ENCODE data around the gene BANP. TPM values are rescaled to one million over a fixed set of nuclear protein-coding genes. Genes with fewer than 3 reads are reported as not detected.

The BANP gene
- total RNA-seq, 5 donors from 2014 or later (not counting 1 experiment from before 2014, with no cell fraction given), result 57.1 to 81.9 (median 69.4) TPM

DNA sequence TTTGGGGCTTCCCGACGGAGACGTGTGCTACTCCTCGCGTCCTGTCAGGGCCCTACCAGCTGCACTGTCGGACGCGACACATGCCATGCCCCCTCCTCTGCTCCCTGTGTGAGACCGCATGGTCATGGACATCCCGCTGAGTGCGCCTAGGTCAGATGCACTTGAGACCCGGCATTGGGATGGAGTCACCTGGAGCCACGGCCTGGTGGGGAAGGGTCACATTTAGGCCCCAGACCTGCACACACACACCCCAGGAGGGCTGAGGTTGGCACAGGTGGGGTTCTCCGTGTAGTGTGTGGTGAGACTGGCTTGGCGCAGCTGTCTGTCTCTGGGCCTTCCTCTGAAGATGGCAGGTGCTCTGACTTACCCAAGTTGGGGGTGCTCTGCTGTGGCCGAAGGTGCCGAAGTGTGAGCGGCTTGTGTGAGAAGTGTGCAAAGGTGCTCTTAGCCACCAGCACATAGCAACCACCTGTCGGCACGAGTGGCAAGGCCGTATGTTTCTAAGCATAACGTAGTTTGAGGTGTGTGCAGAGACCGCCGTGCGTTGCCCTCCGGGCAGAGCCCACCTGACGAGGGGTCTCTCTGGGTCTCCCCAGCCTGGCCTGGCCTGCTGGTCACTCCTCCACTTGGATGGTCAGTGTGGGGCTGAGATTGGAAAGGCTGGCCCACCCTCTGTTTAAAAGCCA, 108.6 kb downstream of the BANP start:
- Mint-ChIP-seq H3K4me3 (no peak overlapping the region), H3K9me3 (no peaks in the 10 kb centered on the region), H3K4me1 (no peaks in the 10 kb centered on the region), H3K36me3 (peaks cover 21% of the 10 kb centered on the region), H3K27ac (no peak overlapping the region), H3K27me3 (no peaks in the 10 kb centered on the region)
- ChIA-PET CTCF (no interaction called here), POLR2A (no interaction called here)
- Histone ChIP-seq H3K27me3 (replicated peaks in 1 of 2; ENCODE audit: control insufficient read depth in 2 of 2, extremely low read depth in 1 of 2, insufficient read depth in 2 of 2, low read length in 1 of 2) (no peaks in the 10 kb centered on the region), H3K27ac (ENCODE audit: low read length) (no peak overlapping the region), H3K36me3 (ENCODE audit: control insufficient read depth in 2 of 2, extremely low read depth in 1 of 2, insufficient read depth in 1 of 2, low read length in 1 of 2) (peaks cover 12 to 49% of the 10 kb centered on the region in 2 donors), H3K4me3 (ENCODE audit: control insufficient read depth in 1 of 2, extremely low read depth in 1 of 2, low read length in 1 of 2) (no peak overlapping the region), H3K9me3 (no peaks in the 10 kb centered on the region), H3K4me1 (ENCODE audit: control insufficient read depth in 1 of 2, extremely low read depth in 1 of 2, insufficient read depth in 2 of 2, low read length in 2 of 2) (no peaks in the 10 kb centered on the region)
- no peak for ATAC-seq (replicated peaks in 1 of 4)
- 96% methylated on average over 23 of the region's 27 CpGs for WGBS (ENCODE audit: insufficient coverage)
- no peak for DNase-seq

- Mint-ChIP-seq H3K4me1 (no peaks in the 10 kb centered on the region), H3K27ac (no peak overlapping the region), H3K9me3 (no peaks in the 10 kb centered on the region), H3K27me3 (no peaks in the 10 kb centered on the region), H3K36me3 (peaks cover 21% of the 10 kb centered on the region), H3K4me3 (no peak overlapping the region)
- Histone ChIP-seq H3K27me3 (replicated peaks in 1 of 2; ENCODE audit: control insufficient read depth in 2 of 2, extremely low read depth in 1 of 2, insufficient read depth in 2 of 2, low read length in 1 of 2) (no peaks in the 10 kb centered on the region), H3K9me3 (no peaks in the 10 kb centered on the region), H3K27ac (ENCODE audit: low read length) (no peak overlapping the region), H3K4me1 (ENCODE audit: control insufficient read depth in 1 of 2, extremely low read depth in 1 of 2, insufficient read depth in 2 of 2, low read length in 2 of 2) (no peaks in the 10 kb centered on the region), H3K36me3 (ENCODE audit: control insufficient read depth in 2 of 2, extremely low read depth in 1 of 2, insufficient read depth in 1 of 2, low read length in 1 of 2) (peaks cover 12 to 55% of the 10 kb centered on the region in 2 donors), H3K4me3 (ENCODE audit: control insufficient read depth in 1 of 2, extremely low read depth in 1 of 2, low read length in 1 of 2) (no peak overlapping the region)
- CTCF ChIA-PET, result no interaction called here
- 94% methylated on average over 19 of the region's 30 CpGs for whole genome bisulfite sequencing (ENCODE audit: insufficient coverage)
- DNase-seq (no peak), ATAC-seq (replicated peaks in 1 of 4) (no peak)
- POLR2A ChIA-PET, result no interaction called here
These were observed 109.4 kb downstream of the BANP start for GRCh38 chr16:88060524-88061219.

GRCh38 chr16:88061346-88062110, 110.3 kb downstream of the BANP start:
- H3K36me3 ChIP-seq (ENCODE audit: control insufficient read depth in 2 of 2, extremely low read depth in 1 of 2, insufficient read depth in 1 of 2, low read length in 1 of 2), result peaks cover 12 to 57% of the 10 kb centered on the region in 2 donors
- Mint-ChIP-seq H3K27me3 (no peaks in the 10 kb centered on the region), H3K4me3 (no peak overlapping the region), H3K9me3 (no peaks in the 10 kb centered on the region), H3K4me1 (no peaks in the 10 kb centered on the region), H3K36me3 (peaks cover 21% of the 10 kb centered on the region), H3K27ac (no peak overlapping the region)
- H3K4me1 ChIP-seq (ENCODE audit: control insufficient read depth in 1 of 2, extremely low read depth in 1 of 2, insufficient read depth in 2 of 2, low read length in 2 of 2), result no peaks in the 10 kb centered on the region
- 100% methylated on average over 7 of the region's 14 CpGs for WGBS (ENCODE audit: insufficient coverage)
- H3K9me3 ChIP-seq, result no peaks in the 10 kb centered on the region
- H3K4me3 ChIP-seq (ENCODE audit: control insufficient read depth in 1 of 2, extremely low read depth in 1 of 2, low read length in 1 of 2), result no peak overlapping the region
- ATAC-seq (replicated peaks in 1 of 4) (no peak), DNase-seq (no peak)
- H3K27me3 ChIP-seq (replicated peaks in 1 of 2; ENCODE audit: control insufficient read depth in 2 of 2, extremely low read depth in 1 of 2, insufficient read depth in 2 of 2, low read length in 1 of 2), result no peaks in the 10 kb centered on the region
- ChIA-PET POLR2A (no interaction called here), CTCF (no interaction called here)
- H3K27ac ChIP-seq (ENCODE audit: low read length), result no peak overlapping the region

GRCh38 chr16:88062341-88063210, 111.3 kb downstream of the BANP start:
- no peaks in the 10 kb centered on the region for H3K4me1 ChIP-seq (ENCODE audit: control insufficient read depth in 1 of 2, extremely low read depth in 1 of 2, insufficient read depth in 2 of 2, low read length in 2 of 2)
- Mint-ChIP-seq H3K4me3 (no peak overlapping the region), H3K27ac (no peak overlapping the region), H3K36me3 (peaks cover 24% of the 10 kb centered on the region), H3K4me1 (peaks cover 0 to under 1% (median 0%) of the 10 kb centered on the region in 3 donors), H3K27me3 (no peaks in the 10 kb centered on the region), H3K9me3 (no peaks in the 10 kb centered on the region)
- peaks cover 7 to 59% of the 10 kb centered on the region in 2 donors for H3K36me3 ChIP-seq (ENCODE audit: control insufficient read depth in 2 of 2, extremely low read depth in 1 of 2, insufficient read depth in 1 of 2, low read length in 1 of 2)
- H3K27me3 ChIP-seq (replicated peaks in 1 of 2; ENCODE audit: control insufficient read depth in 2 of 2, extremely low read depth in 1 of 2, insufficient read depth in 2 of 2, low read length in 1 of 2), result no peaks in the 10 kb centered on the region
- DNase-seq (no peak), ATAC-seq (replicated peaks in 1 of 4) (no peak)
- H3K9me3 ChIP-seq, result no peaks in the 10 kb centered on the region
- POLR2A ChIA-PET, result no interaction called here
- WGBS (ENCODE audit: insufficient coverage), result 94% methylated on average over 26 of the region's 30 CpGs
- CTCF ChIA-PET, result no interaction called here
- no peak overlapping the region for H3K27ac ChIP-seq (ENCODE audit: low read length)
- no peak overlapping the region for H3K4me3 ChIP-seq (ENCODE audit: control insufficient read depth in 1 of 2, extremely low read depth in 1 of 2, low read length in 1 of 2)

DNA sequence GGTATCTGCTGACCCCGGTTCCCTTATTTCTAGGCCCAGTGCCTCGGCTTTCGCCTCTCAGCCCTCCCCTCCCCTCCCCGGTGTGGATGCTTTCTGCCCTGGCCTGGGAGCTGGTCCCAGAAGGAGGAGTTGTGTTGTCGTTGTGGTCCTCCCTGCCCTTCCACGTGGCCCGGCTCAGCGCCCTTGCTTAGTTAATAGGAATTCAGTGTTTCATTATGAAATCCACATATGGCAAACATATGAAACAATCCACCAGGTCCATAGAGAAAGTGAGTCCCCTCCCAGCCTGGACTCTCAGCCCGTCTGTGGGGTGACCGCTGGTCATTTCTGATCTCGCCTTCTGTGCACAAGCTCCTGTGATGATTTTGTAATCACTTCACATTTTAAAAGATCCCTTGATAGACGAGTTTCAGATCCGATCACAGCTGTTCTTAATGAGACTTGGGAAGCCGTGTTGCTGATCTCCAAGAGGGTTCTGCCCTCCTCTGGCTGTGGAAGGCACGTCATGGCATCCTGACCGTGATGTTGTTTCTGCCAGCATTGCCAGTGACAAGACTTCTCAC, 112.1 kb downstream of the BANP start:
- peaks cover 8 to 55% of the 10 kb centered on the region in 2 donors for H3K36me3 ChIP-seq (ENCODE audit: control insufficient read depth in 2 of 2, extremely low read depth in 1 of 2, insufficient read depth in 1 of 2, low read length in 1 of 2)
- POLR2A ChIA-PET, result no interaction called here
- peaks cover 27% of the 10 kb centered on the region for H3K36me3 Mint-ChIP-seq

More for the DNA sequence above, 112.1 kb downstream of the BANP start:
- no peaks in the 10 kb centered on the region for H3K9me3 Mint-ChIP-seq
- DNase-seq, result no peak
- no peak overlapping the region for H3K27ac ChIP-seq (ENCODE audit: low read length)
- WGBS (ENCODE audit: insufficient coverage), result 99% methylated on average over 8 of the region's 16 CpGs
- H3K27ac Mint-ChIP-seq, result no peak overlapping the region
- H3K4me3 ChIP-seq (ENCODE audit: control insufficient read depth in 1 of 2, extremely low read depth in 1 of 2, low read length in 1 of 2), result no peak overlapping the region
- ATAC-seq (replicated peaks in 1 of 4), result no peak
- CTCF ChIA-PET, result no interaction called here
- H3K27me3 Mint-ChIP-seq, result no peaks in the 10 kb centered on the region
- no peaks in the 10 kb centered on the region for H3K9me3 ChIP-seq
- no peaks in the 10 kb centered on the region for H3K4me1 ChIP-seq (ENCODE audit: control insufficient read depth in 1 of 2, extremely low read depth in 1 of 2, insufficient read depth in 2 of 2, low read length in 2 of 2)
- H3K4me3 Mint-ChIP-seq, result no peak overlapping the region
- H3K27me3 ChIP-seq (replicated peaks in 1 of 2; ENCODE audit: control insufficient read depth in 2 of 2, extremely low read depth in 1 of 2, insufficient read depth in 2 of 2, low read length in 1 of 2), result no peaks in the 10 kb centered on the region
- H3K4me1 Mint-ChIP-seq, result peaks cover 0 to 4% (median 0%) of the 10 kb centered on the region in 3 donors
